ENCODE data around the gene DMRTA2.

DNA sequence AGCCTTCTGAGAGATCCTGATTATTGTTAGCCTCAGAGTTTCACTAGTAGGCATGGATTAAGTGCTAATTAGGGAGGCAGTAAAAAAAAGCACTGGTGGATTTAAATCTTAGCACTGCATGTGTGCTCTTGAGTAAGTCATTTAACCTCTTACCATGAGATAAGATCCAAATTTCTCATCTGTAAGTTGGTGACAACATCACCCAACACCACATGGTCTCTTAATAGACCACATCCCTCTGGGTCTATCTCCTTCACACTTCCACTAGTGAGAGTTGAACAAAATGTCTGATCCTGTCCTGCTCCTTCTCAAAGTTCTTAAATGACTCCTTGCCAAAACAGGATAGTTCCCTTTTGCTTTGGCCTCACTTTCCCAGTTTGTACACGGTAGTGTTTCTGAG lies 29.5 kb upstream of the DMRTA2 start:
- no peak for TF ChIP-seq CTCF (IDR thresholded peaks at IDR 0.05)
- no peak for TF ChIP-seq POLR2A (IDR thresholded peaks at IDR 0.05; ENCODE audit: low read depth)
- no peak for TF ChIP-seq EP300 (IDR thresholded peaks at IDR 0.05)

Data from esophagus muscularis mucosa (tissue), 4 donors.